HG03280 (cell line): ENCODE data around the gene ALG9.
"Not testable (repeated sequence)": the region's sequence is repeated elsewhere in the genome, so short reads cannot be mapped to it uniquely, and the experiment has no call there.

ENCODE experiments used
- ATAC-seq: cut with Tn5 transposase; IDR thresholded peaks from one replicate; pipeline ENCODE4 v1.9.1; 2021; ENCODE audit warnings: mild to moderate bottlenecking, moderate library complexity; ENCODE audit not compliant: unreplicated experiment

ALG9 gene

DNA sequence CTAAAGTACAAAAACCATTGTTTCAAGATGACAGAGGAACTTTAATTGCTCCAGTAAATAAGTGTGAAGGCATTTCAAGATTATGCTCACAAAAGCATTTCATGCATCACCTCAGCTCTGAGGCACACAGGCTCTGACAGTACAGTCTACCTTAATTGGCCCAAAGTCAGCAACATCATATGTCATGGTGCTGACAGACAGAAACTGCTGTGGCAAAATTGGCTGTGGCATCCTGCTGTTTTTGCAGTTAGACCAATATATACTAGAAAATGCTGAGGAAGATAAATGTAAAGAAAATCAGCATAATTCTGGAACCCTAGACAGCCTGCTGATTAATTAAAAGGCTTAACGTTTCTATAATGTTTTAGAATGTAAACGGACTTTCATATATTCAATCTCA is 70.2 kb downstream of the ALG9 start:
- no peak for ATAC-seq

DNA sequence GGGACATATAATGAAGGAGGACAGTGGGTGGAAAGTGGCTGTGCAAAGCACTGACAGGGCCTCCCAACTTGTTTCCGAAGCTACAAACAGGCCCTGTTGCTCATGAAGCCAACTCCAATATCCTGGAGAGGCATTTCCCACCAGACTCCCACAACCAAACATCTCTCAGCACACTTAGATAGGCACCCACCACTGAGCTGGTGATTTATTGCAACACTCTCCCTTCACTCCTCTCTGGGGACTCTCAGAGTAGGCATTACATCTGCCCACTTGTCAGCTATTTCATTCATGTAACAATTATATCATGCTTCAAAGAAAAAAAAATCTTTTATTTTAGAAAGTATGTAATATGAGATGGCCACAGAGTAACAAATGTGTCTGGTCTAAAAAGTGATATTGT is 73.1 kb downstream of the ALG9 start:
- no peak for ATAC-seq

DNA sequence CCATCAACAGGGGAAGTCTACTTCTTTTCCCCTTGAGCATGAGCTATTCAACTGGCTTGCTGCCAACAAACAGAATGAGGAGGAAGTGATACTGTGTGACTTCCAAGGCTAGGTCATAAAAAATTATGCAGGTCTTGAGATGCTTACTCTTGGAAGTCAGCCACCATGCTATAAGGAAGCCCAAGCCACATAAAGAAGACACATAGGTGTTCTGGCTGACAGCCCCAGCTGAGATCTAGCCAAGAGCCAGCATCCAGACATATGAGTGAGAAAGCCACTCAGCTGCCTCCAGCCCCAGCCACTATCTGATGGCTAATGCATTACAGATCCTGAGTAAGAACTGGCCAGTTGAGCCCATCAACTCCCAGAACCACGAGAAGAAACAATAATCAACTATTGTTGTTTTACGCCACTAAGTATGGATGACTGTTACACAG is 74.2 kb downstream of the ALG9 start:
- ATAC-seq: no peak

DNA sequence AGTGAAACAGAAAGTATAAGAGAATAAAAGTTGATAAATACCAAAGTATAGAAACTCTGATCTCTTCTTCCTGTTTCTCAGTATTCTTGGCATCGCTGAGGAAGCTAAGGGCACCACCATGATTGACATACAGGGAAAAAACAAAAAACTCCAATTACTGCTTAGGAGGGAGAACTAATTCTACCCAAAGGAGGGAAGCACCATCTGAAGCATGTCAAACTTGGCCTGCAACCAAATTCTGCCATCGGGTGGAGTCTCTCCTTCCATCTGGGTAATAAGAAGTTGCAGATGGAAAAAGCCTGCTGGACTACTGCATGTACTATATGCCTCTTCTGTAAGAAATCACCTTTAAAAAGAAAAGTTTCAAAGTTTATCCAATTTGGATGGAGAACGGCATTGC is 74.7 kb downstream of the ALG9 start:
- ATAC-seq: no peak

DNA sequence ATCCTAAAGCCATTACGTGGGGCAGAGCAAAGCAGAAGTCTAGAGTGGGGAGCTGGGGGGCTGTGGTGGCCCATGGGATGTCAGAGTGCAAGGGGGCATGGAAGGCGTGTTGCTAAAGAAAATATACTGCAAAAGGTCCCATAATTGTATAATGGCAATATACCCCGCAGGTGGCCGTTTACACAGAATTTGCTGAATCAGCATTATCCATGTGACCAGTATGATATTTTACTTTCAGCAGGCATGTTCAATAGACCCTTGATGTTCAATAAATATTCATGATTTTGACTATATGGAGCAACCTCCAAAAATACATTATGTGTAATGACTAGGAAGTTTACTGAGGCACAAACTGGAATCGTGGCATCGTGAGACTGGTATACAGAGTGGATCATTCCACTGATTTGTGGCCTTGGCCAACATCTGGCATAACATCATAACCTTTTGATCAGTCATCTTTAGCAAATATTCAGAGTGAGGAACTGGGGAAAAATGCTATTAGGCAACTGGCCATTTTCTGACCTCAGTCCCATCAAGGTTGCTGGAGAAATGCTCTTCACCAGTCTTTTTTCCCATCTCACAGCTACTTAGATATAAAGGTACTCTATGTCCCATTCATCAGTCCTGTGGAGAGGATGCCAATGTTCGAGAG is 75.9 kb downstream of the ALG9 start:
- ATAC-seq: no peak

DNA sequence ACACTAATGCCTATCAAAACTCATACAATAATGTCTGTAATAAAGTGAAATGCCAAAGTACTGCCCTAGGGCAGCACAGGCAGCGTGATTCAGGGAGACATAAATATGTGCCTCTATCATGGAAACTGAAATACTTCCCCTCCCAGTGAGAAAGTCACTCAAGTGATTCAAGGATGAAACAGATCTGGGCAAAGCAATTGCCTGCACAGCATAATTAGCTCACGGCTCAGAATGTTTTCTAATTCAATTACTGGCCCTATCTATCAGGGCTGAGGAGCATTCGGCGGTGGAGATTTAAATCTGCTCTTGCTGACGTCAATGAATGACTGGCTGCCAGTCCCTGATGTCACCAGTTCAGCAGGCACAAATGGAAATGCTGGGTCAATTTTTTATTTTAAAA is 77.5 kb downstream of the ALG9 start:
- no peak for ATAC-seq

DNA sequence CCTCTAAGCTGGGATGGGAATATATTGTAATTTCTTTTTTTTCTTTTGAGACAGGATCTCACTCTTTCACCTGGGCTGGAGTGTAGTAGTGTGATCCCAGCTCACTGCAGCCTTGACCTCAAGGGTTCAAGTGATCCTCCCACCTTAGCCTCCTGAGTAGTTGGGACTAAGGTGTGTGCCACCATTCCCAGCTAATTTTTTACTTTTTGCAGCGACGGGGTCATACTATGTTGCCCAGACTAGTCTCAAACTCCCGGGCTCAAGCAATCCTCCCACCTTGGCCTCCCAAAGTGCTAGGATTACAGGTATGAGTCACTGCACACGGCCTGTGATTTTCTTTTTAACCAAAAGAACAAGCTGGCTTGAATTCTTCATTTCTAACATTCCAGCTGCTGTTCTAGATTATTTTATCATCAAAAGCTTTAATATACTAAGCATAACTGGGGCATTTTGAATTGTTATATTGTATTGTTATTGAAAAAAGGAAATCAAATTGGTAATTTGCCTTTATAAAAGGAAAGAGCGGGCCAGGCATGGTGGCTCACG is 78.4 kb downstream of the ALG9 start:
- no peak for ATAC-seq

DNA sequence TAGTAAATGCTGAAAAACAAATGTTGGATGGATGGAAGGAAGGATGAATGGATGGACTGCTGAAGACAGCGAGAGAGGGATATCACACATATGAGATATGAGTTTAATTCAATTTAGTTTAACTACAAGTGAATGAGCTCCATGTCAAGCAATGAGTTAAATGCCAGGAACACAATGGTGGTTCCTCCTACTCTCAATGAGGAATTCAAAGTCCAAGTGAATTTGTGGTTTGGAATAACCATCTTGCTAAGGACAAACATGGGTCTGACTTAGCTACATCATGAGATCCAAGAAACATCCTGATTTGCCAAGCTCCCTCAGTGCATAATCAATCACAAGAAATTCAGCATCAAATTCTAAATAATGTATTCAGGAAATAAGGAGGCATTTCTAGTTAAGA is 79.1 kb downstream of the ALG9 start:
- ATAC-seq: no peak

DNA sequence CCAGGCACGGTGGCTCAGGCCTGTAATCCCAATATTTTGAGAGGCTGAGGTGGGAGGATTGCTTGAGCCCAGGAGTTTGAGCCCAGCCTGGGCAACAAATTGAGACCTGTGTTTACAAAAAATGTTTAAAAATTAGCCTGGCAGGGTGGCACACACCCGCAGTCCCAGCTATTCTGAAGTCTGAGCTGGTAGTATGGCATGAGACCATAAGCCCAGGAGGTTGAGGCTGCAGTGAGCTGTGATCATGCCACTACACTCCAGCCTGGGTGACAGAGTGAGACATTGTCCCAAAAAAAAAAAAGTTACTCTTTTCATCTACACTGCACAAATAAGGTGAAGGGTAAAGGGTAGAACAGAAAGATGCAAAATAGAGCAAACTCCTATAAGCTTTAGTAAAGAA is 82.9 kb downstream of the ALG9 start:
- no peak for ATAC-seq

DNA sequence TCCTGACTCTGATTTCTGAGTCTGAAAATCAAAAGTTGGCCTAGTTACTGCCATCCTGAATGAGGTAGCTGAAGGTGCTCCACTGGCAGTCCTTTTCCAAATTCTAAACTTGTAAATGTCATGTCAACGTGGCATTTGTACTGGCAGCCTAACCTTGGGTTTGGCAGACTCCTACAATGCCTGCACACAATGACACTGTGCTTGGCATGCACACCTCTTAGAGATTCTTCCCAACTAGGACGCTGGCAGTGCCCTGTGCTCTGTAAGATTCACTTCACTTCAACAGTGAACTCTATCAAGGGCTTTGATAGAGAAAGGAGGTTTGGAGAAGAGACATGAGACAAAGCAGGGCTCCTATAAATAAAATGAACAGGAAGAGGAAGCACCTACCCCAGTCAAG is 83.3 kb downstream of the ALG9 start:
- ATAC-seq: no peak

DNA sequence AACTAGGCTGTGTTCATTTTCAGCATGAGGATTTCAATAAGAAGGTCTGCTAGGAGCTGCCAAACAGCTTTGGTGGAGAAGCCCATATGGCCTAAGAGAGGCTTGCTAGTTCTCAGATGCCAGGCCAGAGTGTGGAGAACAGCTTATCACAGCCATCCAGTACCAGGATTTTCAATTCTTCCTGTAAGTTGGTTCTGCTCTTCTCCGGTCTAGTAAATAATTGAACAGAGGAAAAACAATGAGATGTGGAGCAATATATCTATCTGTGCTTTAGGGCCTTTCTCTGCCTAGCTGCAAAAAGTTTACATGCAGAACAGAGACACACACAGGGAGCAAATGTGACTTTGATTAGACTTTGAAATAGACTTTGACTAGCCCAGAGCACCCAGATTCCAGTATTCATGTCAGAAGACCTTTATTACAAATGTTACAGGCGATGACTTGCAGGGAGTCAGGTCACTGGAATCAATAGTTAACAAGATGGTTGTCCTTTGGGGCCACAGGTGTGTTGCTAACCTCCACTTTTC is 85.4 kb downstream of the ALG9 start:
- no peak for ATAC-seq

DNA sequence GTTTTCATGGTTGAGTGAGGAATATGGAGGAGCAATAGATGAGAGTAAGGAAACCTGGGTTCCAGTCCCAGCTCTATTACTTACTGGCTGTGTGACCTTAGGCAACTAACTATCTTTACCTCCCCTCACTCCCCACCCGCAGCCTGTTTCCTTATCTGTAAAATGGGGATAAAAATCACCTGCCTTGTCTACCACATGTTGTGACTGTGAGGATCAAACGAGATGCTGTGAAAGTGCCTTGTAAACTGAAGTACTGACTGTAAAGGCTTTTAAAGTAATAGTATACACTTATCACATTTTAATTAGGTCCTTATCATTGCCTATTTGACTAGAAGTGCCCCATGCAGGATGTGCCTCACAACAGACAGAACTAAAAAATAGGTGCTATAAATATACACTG is 86.3 kb downstream of the ALG9 start:
- ATAC-seq: no peak

DNA sequence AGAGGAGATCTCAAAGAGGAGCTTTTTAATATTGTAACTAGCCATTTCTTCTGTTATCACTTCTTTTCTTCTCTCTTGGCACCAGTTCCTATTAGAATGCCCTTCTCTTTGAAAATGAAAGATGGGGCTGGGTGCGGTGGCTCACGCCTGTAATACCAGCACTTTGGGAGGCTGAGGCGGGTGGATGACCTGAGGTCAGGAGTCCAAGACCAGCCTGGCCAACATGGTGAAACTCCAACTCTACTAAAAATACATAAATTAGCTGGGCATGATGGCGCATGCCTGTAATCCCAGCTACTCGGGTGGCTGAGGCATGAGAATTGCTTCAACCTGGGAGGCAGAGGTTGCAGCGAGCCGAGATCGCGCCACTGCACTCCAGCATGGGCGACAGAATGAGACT is 87.1 kb downstream of the ALG9 start:
- not testable (repeated sequence) for ATAC-seq

DNA sequence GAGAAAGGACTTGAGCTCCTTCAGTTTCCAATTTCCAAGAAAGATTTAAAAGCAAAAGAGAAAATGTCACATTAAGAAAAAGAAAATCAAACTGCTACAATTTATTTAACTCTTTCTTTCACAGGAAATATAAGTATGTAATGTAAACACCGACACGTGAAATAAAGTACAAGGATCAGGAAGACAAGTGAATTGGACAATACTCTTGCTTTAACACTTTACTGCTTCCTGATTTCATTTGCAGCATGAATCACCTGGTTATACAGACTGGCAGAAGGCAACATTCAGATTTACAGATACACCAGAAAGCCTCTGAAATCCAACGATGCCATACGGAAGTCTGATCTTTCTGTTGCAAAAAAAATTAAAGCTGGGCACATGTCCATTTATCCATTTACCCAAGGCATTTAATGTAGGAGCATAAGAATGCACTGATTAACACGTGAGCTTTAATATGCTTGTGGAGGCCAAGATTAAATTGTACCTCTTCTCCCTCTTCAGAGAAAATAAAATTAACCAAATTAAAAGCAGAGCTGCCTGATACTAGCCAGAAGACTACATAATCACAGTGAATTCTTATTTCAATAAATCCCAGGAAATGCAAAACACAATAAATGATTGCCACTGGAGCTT is 89.2 kb downstream of the ALG9 start:
- no peak for ATAC-seq

DNA sequence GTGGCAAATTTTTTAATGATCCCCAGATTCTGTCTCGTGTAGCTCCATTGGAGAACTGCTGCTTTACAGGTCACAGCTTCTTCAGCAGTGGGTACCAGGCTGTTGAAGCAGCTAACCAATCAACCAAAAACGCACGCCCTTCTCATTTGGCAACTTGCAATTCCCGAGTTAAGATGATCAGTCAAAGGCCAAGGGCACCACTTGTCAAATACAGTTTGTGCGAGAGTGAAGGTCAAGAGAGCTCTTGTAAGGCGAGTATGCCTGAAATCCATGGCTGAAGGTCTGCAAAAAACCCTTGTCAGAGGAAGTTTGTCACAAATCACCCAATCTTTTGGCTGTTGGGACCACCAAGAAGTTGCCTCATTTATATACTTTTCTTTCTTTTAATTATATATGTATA is 92.3 kb downstream of the ALG9 start:
- ATAC-seq: no peak

DNA sequence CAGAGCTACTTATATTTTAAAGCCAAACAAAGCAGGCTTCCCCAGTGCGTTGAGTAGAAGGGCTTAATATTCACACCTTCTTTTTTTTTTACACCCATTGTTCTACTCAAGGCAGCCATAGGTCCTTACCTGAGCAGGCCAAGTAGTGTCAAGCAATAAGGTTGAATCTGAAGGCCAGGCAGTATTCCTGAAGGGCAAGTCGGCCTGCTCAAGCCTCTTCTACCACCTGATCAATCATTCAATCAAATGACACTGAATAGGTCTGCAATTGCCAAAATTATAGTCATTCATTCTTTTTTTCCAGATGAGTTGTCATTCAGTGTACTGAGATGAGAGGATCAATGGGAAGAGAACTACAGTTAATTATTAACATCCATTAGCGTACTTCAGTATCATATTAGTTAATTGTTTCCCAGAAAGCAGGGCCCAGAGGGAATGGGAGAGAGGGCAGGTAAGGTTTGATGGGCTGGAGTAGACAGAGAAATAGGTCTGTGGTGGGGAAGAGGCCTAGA is 93.3 kb downstream of the ALG9 start:
- no peak for ATAC-seq

DNA sequence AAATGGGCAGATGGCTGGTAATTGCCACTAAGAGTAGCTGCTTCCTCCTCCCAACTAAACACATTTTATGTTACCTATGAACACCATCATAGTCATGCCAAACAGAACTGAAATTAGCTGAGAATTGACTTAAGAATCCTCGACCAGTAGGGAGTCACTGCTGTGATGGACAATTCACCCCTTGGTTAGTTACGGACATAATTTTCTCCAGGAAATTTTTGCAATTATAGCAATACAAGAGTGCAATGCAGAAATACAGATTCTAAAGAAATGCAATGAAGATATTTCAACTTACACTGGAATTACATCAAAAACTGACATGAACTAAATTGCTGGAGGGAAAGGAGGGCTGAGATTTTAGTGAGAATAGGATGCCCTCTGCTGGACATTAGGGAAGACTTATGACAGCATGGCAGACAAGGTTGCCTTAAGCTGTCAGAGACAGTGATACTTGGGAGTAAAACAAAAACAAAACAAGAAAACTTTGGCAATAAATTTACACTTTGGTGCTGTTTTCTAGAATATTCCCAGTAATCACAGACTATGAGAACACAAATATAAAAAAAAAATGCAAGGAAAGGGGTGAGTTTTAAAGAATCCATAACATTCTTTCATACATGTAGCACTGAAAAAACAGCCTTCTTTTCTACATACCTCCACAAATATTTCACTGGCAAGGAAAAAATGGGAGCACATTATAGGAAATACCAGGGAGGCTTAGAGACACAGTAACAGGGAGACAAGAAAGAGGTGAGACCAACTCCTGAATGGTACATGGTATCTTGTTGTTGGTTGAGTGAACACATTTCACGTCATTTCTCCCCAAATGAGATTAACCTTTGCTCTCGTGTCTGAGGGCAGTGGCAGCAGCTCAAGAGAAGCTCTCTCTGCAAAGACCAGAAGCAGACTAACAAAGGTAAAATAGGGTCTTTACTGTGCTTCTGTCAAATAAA is 94.0 kb downstream of the ALG9 start:
- ATAC-seq: peak; percentile 55

DNA sequence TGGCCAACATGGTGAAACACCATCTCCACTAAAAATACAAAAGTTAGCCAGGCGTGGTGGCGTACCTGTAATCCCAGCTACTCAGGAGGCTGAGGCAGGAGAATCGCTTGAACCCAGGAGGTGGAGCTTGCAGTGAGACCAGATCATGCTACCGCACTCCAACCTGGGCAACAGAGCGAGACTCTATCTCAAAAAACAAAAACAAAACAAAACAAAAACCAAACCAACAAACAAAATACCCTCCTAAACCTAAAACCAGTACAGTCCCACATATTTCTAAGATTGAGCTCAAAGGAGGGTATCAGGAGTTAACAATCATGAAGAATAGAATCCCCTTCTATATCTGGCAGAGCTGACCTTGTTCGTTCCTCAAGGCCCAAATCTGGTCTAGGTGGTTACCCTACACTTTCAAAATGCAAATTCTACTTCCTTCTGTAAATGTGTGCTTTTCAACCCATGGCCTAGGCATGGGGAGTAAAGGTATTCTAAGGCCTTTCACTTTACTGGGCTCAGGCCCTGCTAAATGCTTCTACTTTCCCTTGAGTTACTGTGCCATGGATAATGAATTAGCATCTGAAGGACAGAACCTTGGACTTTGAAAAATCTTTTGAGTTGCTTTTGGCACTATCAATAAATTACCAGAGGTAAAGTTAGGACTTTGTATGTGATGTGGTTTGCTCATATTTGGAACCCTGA is 94.8 kb downstream of the ALG9 start:
- peak; percentile 93 for ATAC-seq

DNA sequence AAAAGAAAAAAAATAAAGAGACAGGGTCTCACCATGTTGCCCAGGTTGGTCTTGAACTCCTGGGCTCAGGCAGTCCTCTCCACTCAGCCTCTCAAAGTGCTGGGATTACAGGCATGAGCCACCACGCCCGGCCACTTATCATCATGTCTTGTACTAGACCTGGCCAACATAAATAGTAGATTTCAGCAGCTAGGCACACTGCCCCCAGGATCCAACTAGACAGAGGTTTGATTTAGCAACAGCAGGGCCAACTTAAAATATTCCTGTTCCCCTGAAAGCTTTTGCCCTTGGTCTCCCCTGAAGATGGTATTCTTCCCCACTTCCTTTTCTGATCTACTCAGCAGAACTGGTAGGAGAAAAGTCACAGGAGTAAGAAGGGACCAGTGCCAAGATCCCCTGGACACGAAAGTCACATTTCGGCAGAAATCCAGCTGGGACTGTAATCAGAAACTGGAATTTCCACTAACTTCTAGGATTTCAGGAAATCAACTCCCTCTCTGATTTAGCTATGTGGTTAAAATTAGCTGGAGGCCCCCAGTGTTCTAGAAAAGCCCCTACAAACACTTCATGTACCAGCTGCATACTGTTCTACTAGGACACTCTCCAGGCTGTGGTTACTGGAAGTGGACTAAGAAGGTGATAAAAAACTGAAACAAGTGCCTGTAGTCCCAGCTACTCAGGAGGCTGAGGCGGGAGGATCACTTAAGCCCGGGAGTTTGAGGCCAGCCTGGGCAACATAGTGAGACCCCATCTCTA is 96.2 kb downstream of the ALG9 start:
- no peak for ATAC-seq

DNA sequence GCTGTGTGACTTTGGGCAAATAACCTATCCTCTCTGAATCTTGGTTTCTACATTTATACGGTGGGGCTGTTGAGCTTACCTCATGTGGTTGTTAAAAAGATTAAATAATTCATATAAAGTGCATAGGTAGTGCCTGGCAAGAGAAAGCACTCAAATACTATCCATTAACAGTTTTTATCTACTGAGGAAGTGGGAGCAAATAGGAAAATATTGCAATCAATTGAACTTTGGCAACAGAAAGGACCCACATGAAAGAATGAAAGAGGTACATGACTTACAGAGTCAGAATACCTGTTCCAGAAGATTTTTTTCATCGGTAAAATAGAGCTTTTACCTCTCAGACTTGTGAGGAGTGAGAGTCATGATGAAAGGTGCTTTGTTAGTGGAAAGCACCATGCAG is 98.8 kb downstream of the ALG9 start:
- ATAC-seq: no peak
